Mesothelial cell of epicardium (in vitro differentiated cells): ENCODE results near the gene SH3PXD2B. TPM values are rescaled to one million over a fixed set of nuclear protein-coding genes. Genes with fewer than 3 reads are reported as not detected.

Experiments
- DNase-seq, 2 experiments: peaks; one replicate each; pipeline ENCODE4 v3.0.0; 2021; ENCODE audit warnings: low spot score in 2 of 2; ENCODE audit not compliant: unreplicated experiment in 2 of 2
- H3K27ac Mint-ChIP-seq: 2 replicates; pipeline ENCODE4 v1.8.0; 2021; ENCODE audit warnings: mixed read lengths
- H3K27me3 Mint-ChIP-seq: 2 replicates; pipeline ENCODE4 v1.8.0; 2021; ENCODE audit warnings: low read depth, mixed read lengths
- H3K36me3 Mint-ChIP-seq: 2 replicates; pipeline ENCODE4 v1.8.0; 2021; ENCODE audit warnings: mixed read lengths
- H3K4me1 Mint-ChIP-seq: 2 replicates; pipeline ENCODE4 v1.8.0; 2021; ENCODE audit warnings: mixed read lengths
- H3K4me3 Mint-ChIP-seq: 2 replicates; pipeline ENCODE4 v1.8.0; 2021; ENCODE audit warnings: mild to moderate bottlenecking, moderate library complexity, mixed read lengths
- H3K9me3 Mint-ChIP-seq: 2 replicates; pipeline ENCODE4 v1.8.0; 2021; ENCODE audit warnings: mixed read lengths
- CTCF ChIP-seq: fragments of 200-600 bp; sonication (generic); IDR thresholded peaks from one replicate; pipeline ENCODE4 v1.5.0; 2021; ENCODE audit warnings: antibody characterized with exemption; ENCODE audit not compliant: unreplicated experiment
- total RNA-seq: library from RNA; stranded (reverse); gene quantifications from 3 replicates; pipeline ENCODE4 v1.2.1, GENCODE V29; 2021

The SH3PXD2B gene
- total RNA-seq, 1 donor from 2014 or later = 68.9 TPM

- no peak overlapping the region for H3K27ac Mint-ChIP-seq
- H3K36me3 Mint-ChIP-seq = peaks cover 21% of the 10 kb centered on the region
Observed at GRCh38 chr5:172276214-172276613, 178.1 kb downstream of the SH3PXD2B start.

More at GRCh38 chr5:172276214-172276613, 178.1 kb downstream of the SH3PXD2B start:
- Mint-ChIP-seq H3K4me1 (peaks cover 6% of the 10 kb centered on the region), H3K9me3 (peaks cover 5% of the 10 kb centered on the region), H3K27me3 (no peaks in the 10 kb centered on the region), H3K4me3 (no peak overlapping the region)
- no peak for DNase-seq
- TF ChIP-seq CTCF = no peak

Other genes with a start within 250 kb of the SH3PXD2B start
- 41.2 to 43.8 TPM (median 42.2 TPM) in 3 replicates for gene UBTD2, start 170.8 kb downstream of the SH3PXD2B start, total RNA-seq
- gene NEURL1B, start 186.7 kb upstream of the SH3PXD2B start, total RNA-seq = 10.9 to 11.8 TPM (median 11.7 TPM) in 3 replicates